ENCODE results near the gene XRCC3. TPM values are rescaled to one million over a fixed set of nuclear protein-coding genes. Genes with fewer than 3 reads are reported as not detected.

XRCC3 gene
- polyA plus RNA-seq, 3 donors, result 0.66 to 8.1 (median 2.0) TPM

- H3K79me2 ChIP-seq (ENCODE audit: insufficient read depth, low read length), result no peaks in the 10 kb centered on the region
- H3K4me1 Mint-ChIP-seq, result no peaks in the 10 kb centered on the region
- 96% methylated on average over 6 of the region's 14 CpGs for WGBS (ENCODE audit: insufficient coverage)
- H3K36me3 ChIP-seq (replicated peaks in 1 of 2; ENCODE audit: control insufficient read depth in 1 of 2, insufficient read depth in 2 of 2, low read length in 2 of 2), result peaks cover 38 to 44% of the 10 kb centered on the region in 2 donors
- H3K36me3 Mint-ChIP-seq, result peaks cover 32 to 54% of the 10 kb centered on the region in 2 donors
- H3K4me1 ChIP-seq (ENCODE audit: control insufficient read depth in 1 of 2, insufficient read depth in 2 of 2, low read length in 2 of 2), result no peaks in the 10 kb centered on the region
- H3K4me2 ChIP-seq (replicated peaks; ENCODE audit: extremely low read depth, low read length, poor library complexity, severe bottlenecking), result no peak overlapping the region
- no peaks in the 10 kb centered on the region for H4K20me1 ChIP-seq (ENCODE audit: insufficient read depth, low read length)
- no peaks in the 10 kb centered on the region for H3K9me3 Mint-ChIP-seq
- no peaks in the 10 kb centered on the region for H3K27me3 ChIP-seq (ENCODE audit: control insufficient read depth in 2 of 2, insufficient read depth in 2 of 2, low read length in 2 of 2)
- no peak for DNase-seq
- H3K27ac ChIP-seq (ENCODE audit: low read depth in 1 of 2, low read length in 2 of 2), result no peak overlapping the region
- no peak overlapping the region for H3K4me3 ChIP-seq (replicated peaks in 1 of 3; ENCODE audit: low read depth in 2 of 3, low read length in 3 of 3)
- no peak overlapping the region for H3K4me3 Mint-ChIP-seq
- no peak overlapping the region for H2AFZ ChIP-seq (ENCODE audit: insufficient read depth, low read depth, low read length, poor library complexity, severe bottlenecking)
- TF ChIP-seq CTCF (IDR thresholded peaks at IDR 0.05), result no peak
- H3K27me3 Mint-ChIP-seq (ENCODE audit: low read depth in 3 of 3), result peaks cover 2 to 3% (median 2%) of the 10 kb centered on the region in 3 donors
- H3K9me3 ChIP-seq (replicated peaks in 1 of 2; ENCODE audit: control insufficient read depth in 1 of 2, insufficient read depth in 1 of 2, low read length in 2 of 2), result no peaks in the 10 kb centered on the region
- intact Hi-C loops (cut with micrococcal nuclease), result no loop called here
- H3K27ac Mint-ChIP-seq, result no peak overlapping the region
- H3K9ac ChIP-seq (ENCODE audit: insufficient read depth, low read length, poor library complexity, severe bottlenecking), result no peak overlapping the region
These were observed 18.4 kb upstream of the XRCC3 start for GRCh38 chr14:103733651-103734050.

DNA sequence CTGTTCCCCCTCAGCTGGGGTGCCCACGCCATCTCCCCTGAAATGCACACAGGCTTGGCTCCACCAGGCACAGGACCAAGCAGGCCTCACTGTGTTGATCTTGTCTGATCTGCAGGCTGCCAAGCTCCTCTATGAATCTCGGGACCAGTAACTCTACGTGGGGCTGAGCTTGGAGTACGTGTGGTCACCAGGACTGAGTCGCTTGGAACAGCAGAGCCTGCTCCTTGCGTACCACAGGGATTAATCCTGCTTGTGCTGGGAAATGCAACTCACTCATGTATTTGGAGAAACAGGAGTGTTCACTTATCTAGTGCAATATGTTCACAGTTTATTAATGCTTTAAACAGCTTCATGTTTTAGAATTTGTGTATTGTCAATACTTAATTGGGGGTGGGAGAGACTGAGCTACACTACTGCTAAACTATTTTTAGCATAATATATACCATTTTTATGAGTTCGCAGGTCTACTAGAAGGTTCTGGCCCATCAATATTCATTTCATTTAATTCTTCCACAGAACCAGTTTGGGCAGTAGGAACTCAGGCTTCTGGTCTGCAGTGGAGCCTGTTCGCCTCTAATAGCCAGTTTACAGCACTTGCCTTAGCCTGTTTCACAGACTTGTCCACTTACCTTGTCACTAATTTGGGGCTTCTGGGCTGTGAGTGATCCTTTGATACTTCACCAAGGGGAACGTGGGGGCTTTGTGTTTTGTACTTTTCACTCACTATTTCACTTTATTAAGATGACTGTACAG, 17.8 kb upstream of the XRCC3 start:
- DNase-seq, result no peak
- no peak overlapping the region for H2AFZ ChIP-seq (ENCODE audit: insufficient read depth, low read depth, low read length, poor library complexity, severe bottlenecking)
- Mint-ChIP-seq H3K27ac (peak overlapping the region in 1 of 7 donors; percentile 79), H3K4me1 (no peaks in the 10 kb centered on the region), H3K36me3 (peaks cover 35 to 60% of the 10 kb centered on the region in 2 donors), H3K27me3 (ENCODE audit: low read depth in 3 of 3) (peaks cover 0 to 2% (median 2%) of the 10 kb centered on the region in 3 donors), H3K9me3 (no peaks in the 10 kb centered on the region), H3K4me3 (no peak overlapping the region)
- no peak overlapping the region for H3K9ac ChIP-seq (ENCODE audit: insufficient read depth, low read length, poor library complexity, severe bottlenecking)
- H3K4me2 ChIP-seq (replicated peaks; ENCODE audit: extremely low read depth, low read length, poor library complexity, severe bottlenecking), result no peak overlapping the region
- intact Hi-C loops (cut with micrococcal nuclease), result no loop called here
- H3K4me3 ChIP-seq (replicated peaks in 1 of 3; ENCODE audit: low read depth in 2 of 3, low read length in 3 of 3), result no peak overlapping the region
- peaks cover 43 to 50% of the 10 kb centered on the region in 2 donors for H3K36me3 ChIP-seq (replicated peaks in 1 of 2; ENCODE audit: control insufficient read depth in 1 of 2, insufficient read depth in 2 of 2, low read length in 2 of 2)
- no peak for TF ChIP-seq CTCF (IDR thresholded peaks at IDR 0.05)
- no peaks in the 10 kb centered on the region for H3K9me3 ChIP-seq (replicated peaks in 1 of 2; ENCODE audit: control insufficient read depth in 1 of 2, insufficient read depth in 1 of 2, low read length in 2 of 2)
- H4K20me1 ChIP-seq (ENCODE audit: insufficient read depth, low read length), result no peaks in the 10 kb centered on the region
- no peaks in the 10 kb centered on the region for H3K4me1 ChIP-seq (ENCODE audit: control insufficient read depth in 1 of 2, insufficient read depth in 2 of 2, low read length in 2 of 2)
- no peaks in the 10 kb centered on the region for H3K27me3 ChIP-seq (ENCODE audit: control insufficient read depth in 2 of 2, insufficient read depth in 2 of 2, low read length in 2 of 2)
- no peaks in the 10 kb centered on the region for H3K79me2 ChIP-seq (ENCODE audit: insufficient read depth, low read length)
- 95% methylated on average over 7 of the region's 9 CpGs for WGBS (ENCODE audit: insufficient coverage)
- H3K27ac ChIP-seq (ENCODE audit: low read depth in 1 of 2, low read length in 2 of 2), result no peak overlapping the region
